Measurements from ENCODE around the gene SLC26A9. TPM values are rescaled to one million over a fixed set of nuclear protein-coding genes. Genes with fewer than 3 reads are reported as not detected.

SLC26A9 gene
- total and polyA plus RNA-seq, 5 donors from 2014 or later, result not detected

DNA sequence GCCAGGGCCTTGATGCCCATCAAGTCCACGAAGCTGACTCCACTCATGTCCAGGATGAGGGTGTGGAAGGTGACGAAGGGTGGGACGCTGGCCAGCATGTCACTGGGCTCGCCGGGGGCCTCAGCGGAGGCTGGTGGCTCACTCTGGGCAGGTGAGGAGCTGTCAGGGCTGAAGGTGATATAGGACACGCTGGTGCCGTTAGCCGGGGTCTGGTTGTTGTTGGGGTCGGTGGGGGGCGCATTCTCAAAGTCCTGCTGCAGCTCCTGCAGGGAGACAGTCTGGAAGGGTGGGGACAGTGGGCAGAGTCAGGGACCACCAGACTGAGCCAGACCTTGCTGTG, 21.7 kb downstream of the SLC26A9 start:
- no peak overlapping the region for H3K4me3 ChIP-seq (ENCODE audit: low read depth, low read length)
- peaks cover 0 to 1% (median 0%) of the 10 kb centered on the region in 7 donors for H3K9me3 Mint-ChIP-seq
- ATAC-seq (ENCODE audit: low read depth in 2 of 2) (no peak), DNase-seq (no peak)
- H3K4me1 Mint-ChIP-seq, result peaks cover 0 to 5% (median 1%) of the 10 kb centered on the region in 4 donors
- H3K9me3 ChIP-seq (ENCODE audit: control insufficient read depth in 2 of 2, low read length in 2 of 2), result no peaks in the 10 kb centered on the region
- H3K27ac Mint-ChIP-seq, result no peak overlapping the region
- peaks cover 5% of the 10 kb centered on the region for H3K27me3 Mint-ChIP-seq
- H3K4me3 Mint-ChIP-seq, result no peak overlapping the region
- H3K27me3 ChIP-seq (ENCODE audit: control insufficient read depth, insufficient read depth, low read length), result no peaks in the 10 kb centered on the region
- no peaks in the 10 kb centered on the region for H3K4me1 ChIP-seq (ENCODE audit: control insufficient read depth, insufficient read depth, low read length, poor library complexity, severe bottlenecking)
- H3K36me3 Mint-ChIP-seq, result no peaks in the 10 kb centered on the region
- no peak overlapping the region for H3K27ac ChIP-seq (ENCODE audit: insufficient read depth, low read length, poor library complexity, severe bottlenecking)
- H3K36me3 ChIP-seq (ENCODE audit: control insufficient read depth, insufficient read depth, low read length), result no peaks in the 10 kb centered on the region

DNA sequence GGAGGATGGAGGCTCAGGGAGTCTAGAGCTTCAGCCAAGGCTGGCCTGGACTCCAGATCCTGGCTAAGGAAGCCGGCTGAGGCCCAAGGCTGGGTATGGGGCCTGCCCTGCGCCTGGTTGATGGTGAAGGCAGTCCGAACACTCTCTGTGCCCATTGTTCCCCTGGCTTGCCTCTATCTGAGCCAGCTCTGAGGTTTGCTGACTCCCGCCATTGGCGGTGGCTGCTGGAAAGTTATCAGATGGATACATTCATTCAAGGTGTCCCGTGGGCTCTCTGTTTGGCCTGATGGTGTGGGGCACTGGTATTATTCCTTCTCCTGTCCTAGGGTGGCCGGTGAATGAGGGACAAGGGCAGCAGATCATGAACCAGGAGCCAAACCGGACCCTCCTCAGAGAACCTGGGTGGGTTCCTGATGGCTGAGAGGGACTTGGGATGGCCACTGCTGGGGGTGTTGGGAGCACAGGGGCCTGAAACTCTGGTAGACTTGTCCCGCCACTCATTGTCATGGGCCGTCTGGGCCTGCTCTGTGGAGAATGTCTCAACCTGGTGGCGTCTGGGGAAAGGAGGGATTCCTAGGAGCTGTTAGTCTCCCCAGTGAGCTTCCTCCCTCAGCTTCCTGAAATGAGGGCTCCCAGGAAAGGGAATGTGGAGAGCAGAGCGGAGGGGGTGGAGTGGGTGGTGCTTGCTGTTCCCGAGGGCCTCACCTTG, 22.2 kb downstream of the SLC26A9 start:
- no peaks in the 10 kb centered on the region for H3K27me3 ChIP-seq (ENCODE audit: control insufficient read depth, insufficient read depth, low read length)
- DNase-seq (no peak), ATAC-seq (ENCODE audit: low read depth in 2 of 2) (no peak)
- H3K9me3 ChIP-seq (ENCODE audit: control insufficient read depth in 2 of 2, low read length in 2 of 2), result no peaks in the 10 kb centered on the region
- H3K4me3 ChIP-seq (ENCODE audit: low read depth, low read length), result no peak overlapping the region
- Mint-ChIP-seq H3K4me1 (peaks cover 0 to 5% (median 1%) of the 10 kb centered on the region in 4 donors), H3K36me3 (no peaks in the 10 kb centered on the region), H3K9me3 (peaks cover 0 to 1% (median 0%) of the 10 kb centered on the region in 7 donors), H3K4me3 (no peak overlapping the region), H3K27me3 (peaks cover 5% of the 10 kb centered on the region), H3K27ac (no peak overlapping the region)
- H3K36me3 ChIP-seq (ENCODE audit: control insufficient read depth, insufficient read depth, low read length), result no peaks in the 10 kb centered on the region
- H3K4me1 ChIP-seq (ENCODE audit: control insufficient read depth, insufficient read depth, low read length, poor library complexity, severe bottlenecking), result no peaks in the 10 kb centered on the region
- H3K27ac ChIP-seq (ENCODE audit: insufficient read depth, low read length, poor library complexity, severe bottlenecking), result no peak overlapping the region

DNA sequence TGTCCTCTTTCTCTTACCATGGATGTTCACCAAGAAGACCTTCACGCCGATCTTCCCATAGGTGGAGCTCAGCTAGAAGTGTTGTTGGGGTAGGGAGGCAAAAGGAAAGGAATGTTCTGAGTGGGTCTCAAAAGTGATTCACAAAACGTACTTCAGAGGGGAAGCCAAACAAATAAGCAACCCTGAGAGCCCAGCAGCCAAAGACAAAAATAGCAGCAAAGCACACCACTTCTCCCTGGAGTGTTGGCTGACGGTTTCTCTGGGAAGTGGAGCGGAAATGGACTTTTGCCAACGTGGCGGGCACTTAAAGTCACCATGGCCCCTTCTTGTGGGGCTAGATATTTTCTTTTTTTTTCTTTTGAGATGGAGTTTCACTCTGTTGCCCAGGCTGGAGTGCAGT, 23.1 kb downstream of the SLC26A9 start:
- no peak overlapping the region for H3K4me3 Mint-ChIP-seq
- H3K4me1 ChIP-seq (ENCODE audit: control insufficient read depth, insufficient read depth, low read length, poor library complexity, severe bottlenecking), result no peaks in the 10 kb centered on the region
- peaks cover 0 to 1% (median 0%) of the 10 kb centered on the region in 7 donors for H3K9me3 Mint-ChIP-seq
- no peak overlapping the region for H3K27ac ChIP-seq (ENCODE audit: insufficient read depth, low read length, poor library complexity, severe bottlenecking)
- no peaks in the 10 kb centered on the region for H3K36me3 Mint-ChIP-seq
- no peak for ATAC-seq (ENCODE audit: low read depth in 2 of 2)
- no peak for DNase-seq
- peaks cover 5% of the 10 kb centered on the region for H3K27me3 Mint-ChIP-seq
- H3K9me3 ChIP-seq (ENCODE audit: control insufficient read depth in 2 of 2, low read length in 2 of 2), result no peaks in the 10 kb centered on the region
- H3K27ac Mint-ChIP-seq, result no peak overlapping the region
- H3K4me1 Mint-ChIP-seq, result peaks cover 0 to 5% (median 1%) of the 10 kb centered on the region in 4 donors
- peaks cover 2% of the 10 kb centered on the region for H3K27me3 ChIP-seq (ENCODE audit: control insufficient read depth, insufficient read depth, low read length)
- H3K36me3 ChIP-seq (ENCODE audit: control insufficient read depth, insufficient read depth, low read length), result no peaks in the 10 kb centered on the region
- H3K4me3 ChIP-seq (ENCODE audit: low read depth, low read length), result no peak overlapping the region

DNA sequence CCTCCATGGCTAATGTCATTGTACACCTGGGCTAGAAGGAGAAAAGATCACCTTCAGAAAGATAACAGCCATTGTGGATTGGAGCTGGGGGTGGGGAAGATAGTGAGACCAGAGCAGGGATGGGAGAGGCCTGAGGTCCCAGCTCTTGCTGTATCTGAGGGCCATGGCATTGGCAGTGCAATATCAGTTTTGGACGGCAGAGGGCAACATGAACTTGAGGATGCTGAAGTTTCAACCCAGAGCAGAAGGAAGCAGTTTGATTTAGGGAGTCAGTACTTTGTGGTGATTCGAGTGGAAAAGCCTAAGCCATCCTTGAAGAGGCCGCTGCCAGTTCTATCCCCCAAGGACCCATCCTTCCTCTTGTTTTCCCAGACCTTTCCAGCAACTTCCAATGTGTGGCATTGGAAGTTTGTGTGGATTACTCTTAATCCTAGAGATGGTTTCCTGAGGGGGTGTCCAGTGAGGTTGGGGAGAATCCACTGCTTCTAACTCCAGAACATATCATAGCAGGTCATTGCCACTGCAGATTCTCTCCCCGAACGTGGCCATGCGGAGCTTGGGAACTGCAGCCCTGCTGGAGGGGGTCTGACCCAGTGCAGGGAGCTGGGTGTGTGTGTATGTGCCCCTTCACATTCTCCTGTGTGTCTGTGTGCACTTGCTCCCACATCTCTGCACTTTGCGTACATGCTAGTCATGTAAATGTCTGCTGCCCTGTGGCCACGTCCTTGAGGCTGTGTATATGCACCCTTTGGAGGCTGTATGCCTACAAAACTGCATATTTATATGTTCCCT, 24.1 kb downstream of the SLC26A9 start:
- DNase-seq (peak; percentile 32 to 73 (median 53)), ATAC-seq (ENCODE audit: low read depth in 2 of 2) (peak; percentile 61 to 72)
- H3K4me1 Mint-ChIP-seq, result peaks cover 0 to 5% (median 1%) of the 10 kb centered on the region in 4 donors
- no peaks in the 10 kb centered on the region for H3K36me3 Mint-ChIP-seq
- H3K27ac Mint-ChIP-seq, result peak overlapping the region in 2 of 3 donors; percentile 10 to 41
- H3K27me3 Mint-ChIP-seq, result peaks cover under 1% of the 10 kb centered on the region
- Histone ChIP-seq H3K4me1 (ENCODE audit: control insufficient read depth, insufficient read depth, low read length, poor library complexity, severe bottlenecking) (no peaks in the 10 kb centered on the region), H3K27ac (ENCODE audit: insufficient read depth, low read length, poor library complexity, severe bottlenecking) (no peak overlapping the region), H3K27me3 (ENCODE audit: control insufficient read depth, insufficient read depth, low read length) (peaks cover 2% of the 10 kb centered on the region), H3K9me3 (ENCODE audit: control insufficient read depth in 2 of 2, low read length in 2 of 2) (no peaks in the 10 kb centered on the region), H3K36me3 (ENCODE audit: control insufficient read depth, insufficient read depth, low read length) (no peaks in the 10 kb centered on the region), H3K4me3 (ENCODE audit: low read depth, low read length) (no peak overlapping the region)
- no peak overlapping the region for H3K4me3 Mint-ChIP-seq
- H3K9me3 Mint-ChIP-seq, result no peaks in the 10 kb centered on the region

DNA sequence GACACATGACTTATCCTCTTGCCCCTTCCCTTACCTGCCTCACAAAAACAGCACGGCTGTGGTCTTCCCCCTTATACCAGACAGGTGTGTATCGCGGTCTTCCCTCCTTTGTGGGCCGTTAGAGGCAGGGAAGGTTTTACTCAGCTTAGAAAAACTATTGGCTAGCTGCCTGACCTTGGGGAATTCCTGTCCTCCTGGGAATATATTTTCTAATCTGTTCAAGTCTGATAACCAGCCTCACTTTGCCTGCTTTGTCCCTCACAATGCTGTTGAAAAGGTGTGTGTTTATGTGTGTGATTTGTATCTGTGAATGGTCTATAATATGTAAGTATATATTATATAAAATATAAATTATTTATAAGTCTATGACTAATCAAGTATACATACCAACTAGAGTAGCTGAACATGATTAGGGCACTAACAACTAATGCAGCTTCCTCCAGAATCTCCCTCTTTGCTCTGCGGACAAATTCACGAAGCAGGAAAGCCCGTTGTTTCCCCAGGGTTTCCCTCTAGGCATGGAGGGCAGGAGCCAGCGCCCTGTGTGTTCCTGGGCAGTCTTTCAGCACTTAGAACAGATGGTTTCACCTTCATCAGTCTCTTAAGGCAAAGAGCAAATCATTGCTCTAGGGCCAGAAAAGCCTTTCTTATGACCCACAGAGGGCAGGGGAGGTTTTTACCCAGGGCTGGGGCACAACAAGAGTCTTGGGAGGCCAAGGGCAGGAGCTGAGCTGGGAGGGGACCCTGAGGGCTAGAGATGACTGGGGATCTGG, 25.6 kb downstream of the SLC26A9 start:
- H3K36me3 ChIP-seq (ENCODE audit: control insufficient read depth, insufficient read depth, low read length), result no peaks in the 10 kb centered on the region
- H3K4me3 Mint-ChIP-seq, result no peak overlapping the region
- no peaks in the 10 kb centered on the region for H3K36me3 Mint-ChIP-seq
- no peaks in the 10 kb centered on the region for H3K4me1 ChIP-seq (ENCODE audit: control insufficient read depth, insufficient read depth, low read length, poor library complexity, severe bottlenecking)
- no peaks in the 10 kb centered on the region for H3K9me3 ChIP-seq (ENCODE audit: control insufficient read depth in 2 of 2, low read length in 2 of 2)
- H3K9me3 Mint-ChIP-seq, result no peaks in the 10 kb centered on the region
- no peak overlapping the region for H3K27ac ChIP-seq (ENCODE audit: insufficient read depth, low read length, poor library complexity, severe bottlenecking)
- peak overlapping the region in 1 of 3 donors; percentile 61 for H3K27ac Mint-ChIP-seq
- DNase-seq, result no peak
- H3K4me3 ChIP-seq (ENCODE audit: low read depth, low read length), result no peak overlapping the region
- no peak for ATAC-seq (ENCODE audit: low read depth in 2 of 2)
- H3K27me3 Mint-ChIP-seq, result peaks cover 10% of the 10 kb centered on the region
- peaks cover 0 to 5% (median 1%) of the 10 kb centered on the region in 4 donors for H3K4me1 Mint-ChIP-seq
- peaks cover 5% of the 10 kb centered on the region for H3K27me3 ChIP-seq (ENCODE audit: control insufficient read depth, insufficient read depth, low read length)

DNA sequence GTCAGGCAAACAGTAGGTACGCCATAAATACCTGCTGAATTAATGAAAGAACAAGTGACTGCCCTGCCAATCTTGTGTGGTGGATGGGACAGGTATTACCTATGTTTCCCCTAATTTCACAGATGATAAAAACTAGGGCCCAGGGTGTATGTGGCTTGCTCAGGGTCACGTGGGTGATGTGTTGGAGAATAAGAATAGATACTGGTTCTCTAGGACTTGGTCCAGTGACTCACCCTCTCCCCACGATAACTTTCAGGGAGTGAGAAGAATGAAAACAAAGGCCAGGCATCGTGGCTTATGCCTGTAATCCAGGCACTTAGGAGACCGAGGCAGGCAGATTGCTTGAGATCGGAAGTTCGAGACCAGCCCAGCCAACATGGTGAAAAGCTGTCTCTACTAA, 26.7 kb downstream of the SLC26A9 start:
- Mint-ChIP-seq H3K27ac (no peak overlapping the region), H3K9me3 (no peaks in the 10 kb centered on the region), H3K4me3 (no peak overlapping the region), H3K4me1 (peaks cover 0 to 5% (median 1%) of the 10 kb centered on the region in 4 donors), H3K36me3 (no peaks in the 10 kb centered on the region), H3K27me3 (peaks cover 14% of the 10 kb centered on the region)
- Histone ChIP-seq H3K27ac (ENCODE audit: insufficient read depth, low read length, poor library complexity, severe bottlenecking) (no peak overlapping the region), H3K4me3 (ENCODE audit: low read depth, low read length) (no peak overlapping the region), H3K4me1 (ENCODE audit: control insufficient read depth, insufficient read depth, low read length, poor library complexity, severe bottlenecking) (no peaks in the 10 kb centered on the region), H3K9me3 (ENCODE audit: control insufficient read depth in 2 of 2, low read length in 2 of 2) (no peaks in the 10 kb centered on the region), H3K27me3 (ENCODE audit: control insufficient read depth, insufficient read depth, low read length) (peaks cover 7% of the 10 kb centered on the region), H3K36me3 (ENCODE audit: control insufficient read depth, insufficient read depth, low read length) (no peaks in the 10 kb centered on the region)
- ATAC-seq (ENCODE audit: low read depth in 2 of 2), result no peak
- DNase-seq, result no peak

DNA sequence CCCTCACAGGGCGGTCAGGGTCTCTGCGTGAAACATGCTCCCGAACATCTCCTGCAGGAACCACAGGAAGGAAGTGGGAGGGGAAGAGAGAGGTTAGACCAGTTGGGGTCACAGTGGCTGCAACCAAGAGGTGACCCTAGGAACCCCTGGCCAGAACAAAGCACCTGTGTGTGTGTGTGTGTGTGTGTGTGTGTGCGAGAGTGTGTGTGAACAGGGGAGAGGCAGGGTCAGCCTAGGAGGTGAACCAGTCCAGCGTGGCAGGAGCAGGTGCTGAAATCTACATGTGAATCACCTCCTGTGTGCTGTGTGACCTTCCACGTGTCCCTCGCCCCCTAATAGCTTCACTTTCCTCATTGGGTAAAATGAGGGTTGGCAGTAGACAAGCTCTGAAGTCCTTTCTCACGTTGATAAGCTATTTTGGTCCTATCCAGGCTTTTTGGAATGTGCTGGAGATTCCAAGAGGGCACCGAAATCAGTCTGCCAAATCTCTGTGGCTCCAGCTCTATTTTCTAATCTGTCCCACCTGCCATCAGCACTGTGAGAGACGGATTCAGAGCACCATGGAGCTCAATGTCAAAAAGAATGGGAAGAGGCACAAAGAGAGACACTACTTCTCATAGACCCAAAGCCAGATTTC, 27.8 kb downstream of the SLC26A9 start:
- Mint-ChIP-seq H3K4me3 (no peak overlapping the region), H3K4me1 (peaks cover 0 to 5% (median 1%) of the 10 kb centered on the region in 4 donors), H3K36me3 (no peaks in the 10 kb centered on the region), H3K27ac (no peak overlapping the region), H3K27me3 (peaks cover 20% of the 10 kb centered on the region), H3K9me3 (no peaks in the 10 kb centered on the region)
- no peak overlapping the region for H3K27ac ChIP-seq (ENCODE audit: insufficient read depth, low read length, poor library complexity, severe bottlenecking)
- no peaks in the 10 kb centered on the region for H3K4me1 ChIP-seq (ENCODE audit: control insufficient read depth, insufficient read depth, low read length, poor library complexity, severe bottlenecking)
- no peak for ATAC-seq (ENCODE audit: low read depth in 2 of 2)
- H3K27me3 ChIP-seq (ENCODE audit: control insufficient read depth, insufficient read depth, low read length), result peaks cover 7% of the 10 kb centered on the region
- no peaks in the 10 kb centered on the region for H3K36me3 ChIP-seq (ENCODE audit: control insufficient read depth, insufficient read depth, low read length)
- no peak overlapping the region for H3K4me3 ChIP-seq (ENCODE audit: low read depth, low read length)
- H3K9me3 ChIP-seq (ENCODE audit: control insufficient read depth in 2 of 2, low read length in 2 of 2), result no peaks in the 10 kb centered on the region
- no peak for DNase-seq
